GM12878 (cell line): ENCODE data around the gene HNRNPM. TPM values are rescaled to one million over a fixed set of nuclear protein-coding genes. Genes with fewer than 3 reads are reported as not detected.

Experiments used
- ATF7 ChIP-seq: fragments of 450-650 bp; IDR thresholded peaks from 2 replicates; pipeline ENCODE4 v1.6.1; 2016; ENCODE audit warnings: low read depth, mild to moderate bottlenecking
- GABPA ChIP-seq: IDR thresholded peaks from 2 replicates; pipeline ENCODE4 v1.6.1; 2014; ENCODE audit warnings: antibody characterized with exemption, low read depth, mild to moderate bottlenecking, inconsistent platforms
- HDAC2 ChIP-seq: fragments of 200-600 bp; sonication (generic); IDR thresholded peaks from 2 replicates; pipeline ENCODE4 v1.6.1; 2017
- IRF5 ChIP-seq: fragments of 450-650 bp; IDR thresholded peaks from 2 replicates; pipeline ENCODE4 v1.6.1; 2017; ENCODE audit warnings: borderline replicate concordance
- JUND ChIP-seq: IDR thresholded peaks from 2 replicates; pipeline ENCODE4 v1.6.1; 2012; ENCODE audit warnings: low read depth, mild to moderate bottlenecking, low read length, improper control_type of control experiment, moderate library complexity
- KAT2A ChIP-seq: conservative IDR thresholded peaks from 2 replicates; pipeline ENCODE4 v1.6.1; 2011; ENCODE audit warnings: low read depth, low read length; ENCODE audit not compliant: control insufficient read depth
- MAX ChIP-seq: IDR thresholded peaks from 2 replicates; pipeline ENCODE4 v1.6.1; 2012; ENCODE audit warnings: low read depth, low read length, improper control_type of control experiment
- NFYA ChIP-seq: IDR thresholded peaks from 2 replicates; pipeline ENCODE4 v1.6.1; 2011; ENCODE audit warnings: low read depth, mild to moderate bottlenecking, low read length, improper control_type of control experiment, borderline replicate concordance
- RB1 ChIP-seq: fragments of 450-650 bp; formaldehyde crosslinking; IDR thresholded peaks from 2 replicates; pipeline ENCODE4 v1.6.1; 2017; ENCODE audit warnings: mild to moderate bottlenecking, borderline replicate concordance
- RFX5 ChIP-seq: IDR thresholded peaks from 2 replicates; pipeline ENCODE4 v1.6.1; 2011; ENCODE audit warnings: low read depth, low read length, improper control_type of control experiment
- RUNX3 ChIP-seq: IDR thresholded peaks from 2 replicates; pipeline ENCODE4 v1.6.1; 2012; ENCODE audit warnings: low read length, inconsistent platforms
- SUZ12 ChIP-seq: fragments of 200-600 bp; sonication (generic); IDR thresholded peaks from one replicate; pipeline ENCODE4 v1.6.1; 2018; ENCODE audit warnings: antibody characterized with exemption, mild to moderate bottlenecking; ENCODE audit not compliant: unreplicated experiment
- ZNF217 ChIP-seq: fragments of 450-650 bp; IDR thresholded peaks from 2 replicates; pipeline ENCODE4 v1.6.1; 2017; ENCODE audit warnings: antibody characterized with exemption, mild to moderate bottlenecking
- polyA plus RNA-seq, 11 experiments: library from polyadenylated mRNA; depleted of rRNA in 4 of 11; unstranded in 6 of 11; stranded (reverse) in 5 of 11; fragments of >200 nt; fragmentation: Nextera tagmentation in 4 of 11; fragmentation: Illumina TruSeq in 1 of 11; extraction: Ambion mirVana in 4 of 11; extraction: Trizol in 1 of 11; gene quantifications; 1 replicate in 1 of 11; 2 replicates in 10 of 11; pipeline versions ENCODE4 v1.2.1 to v1.2.3, GENCODE V29; 2011 to 2016; ENCODE audit warnings: inconsistent platforms in 2 of 11, missing spikeins in 2 of 11, low read depth in 1 of 11
- total RNA-seq, 4 experiments: library from RNA; depleted of rRNA in 3 of 4; stranded (reverse); fragments of >200 nt in 3 of 4; fragmentation: Illumina TruSeq in 1 of 4; extraction: Trizol in 1 of 4; gene quantifications; 2 replicates each; pipeline versions ENCODE4 v1.2.1 to v1.2.3, GENCODE V29; 2013 to 2021
- TF ChIP-seq, protein P1 (sequence below): fragments of 450-650 bp; IDR thresholded peaks from 2 replicates; pipeline ENCODE4 v1.6.1; 2016; ENCODE audit warnings: mild to moderate bottlenecking, moderate library complexity, borderline replicate concordance
- TF ChIP-seq, protein P2 (sequence below): fragments of 450-650 bp; IDR thresholded peaks from 2 replicates; pipeline ENCODE4 v1.6.1; 2016; ENCODE audit warnings: mild to moderate bottlenecking
- TF ChIP-seq, protein P3 (sequence below): IDR thresholded peaks from 2 replicates; pipeline ENCODE4 v1.6.1; 2011; ENCODE audit warnings: borderline replicate concordance, low read depth, mild to moderate bottlenecking, moderate library complexity, mixed read lengths, low read length; ENCODE audit not compliant: insufficient read depth; ENCODE audit errors: extremely low read length
- TF ChIP-seq, protein P4 (sequence below): fragments of 450-650 bp; IDR thresholded peaks from 2 replicates; pipeline ENCODE4 v1.6.1; 2017; ENCODE audit warnings: mild to moderate bottlenecking, moderate library complexity

Gene HNRNPM
- total and polyA plus RNA-seq, 10 of the 15 experiments (the other 5 are each of a cell fraction or from before 2014, with no cell fraction given) = 14.3 to 415 (median 198) TPM

- TF ChIP-seq, protein P1, sequence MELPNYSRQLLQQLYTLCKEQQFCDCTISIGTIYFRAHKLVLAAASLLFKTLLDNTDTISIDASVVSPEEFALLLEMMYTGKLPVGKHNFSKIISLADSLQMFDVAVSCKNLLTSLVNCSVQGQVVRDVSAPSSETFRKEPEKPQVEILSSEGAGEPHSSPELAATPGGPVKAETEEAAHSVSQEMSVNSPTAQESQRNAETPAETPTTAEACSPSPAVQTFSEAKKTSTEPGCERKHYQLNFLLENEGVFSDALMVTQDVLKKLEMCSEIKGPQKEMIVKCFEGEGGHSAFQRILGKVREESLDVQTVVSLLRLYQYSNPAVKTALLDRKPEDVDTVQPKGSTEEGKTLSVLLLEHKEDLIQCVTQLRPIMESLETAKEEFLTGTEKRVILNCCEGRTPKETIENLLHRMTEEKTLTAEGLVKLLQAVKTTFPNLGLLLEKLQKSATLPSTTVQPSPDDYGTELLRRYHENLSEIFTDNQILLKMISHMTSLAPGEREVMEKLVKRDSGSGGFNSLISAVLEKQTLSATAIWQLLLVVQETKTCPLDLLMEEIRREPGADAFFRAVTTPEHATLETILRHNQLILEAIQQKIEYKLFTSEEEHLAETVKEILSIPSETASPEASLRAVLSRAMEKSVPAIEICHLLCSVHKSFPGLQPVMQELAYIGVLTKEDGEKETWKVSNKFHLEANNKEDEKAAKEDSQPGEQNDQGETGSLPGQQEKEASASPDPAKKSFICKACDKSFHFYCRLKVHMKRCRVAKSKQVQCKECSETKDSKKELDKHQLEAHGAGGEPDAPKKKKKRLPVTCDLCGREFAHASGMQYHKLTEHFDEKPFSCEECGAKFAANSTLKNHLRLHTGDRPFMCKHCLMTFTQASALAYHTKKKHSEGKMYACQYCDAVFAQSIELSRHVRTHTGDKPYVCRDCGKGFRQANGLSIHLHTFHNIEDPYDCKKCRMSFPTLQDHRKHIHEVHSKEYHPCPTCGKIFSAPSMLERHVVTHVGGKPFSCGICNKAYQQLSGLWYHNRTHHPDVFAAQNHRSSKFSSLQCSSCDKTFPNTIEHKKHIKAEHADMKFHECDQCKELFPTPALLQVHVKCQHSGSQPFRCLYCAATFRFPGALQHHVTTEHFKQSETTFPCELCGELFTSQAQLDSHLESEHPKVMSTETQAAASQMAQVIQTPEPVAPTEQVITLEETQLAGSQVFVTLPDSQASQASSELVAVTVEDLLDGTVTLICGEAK = peak; percentile 62
- TF ChIP-seq, protein P2, sequence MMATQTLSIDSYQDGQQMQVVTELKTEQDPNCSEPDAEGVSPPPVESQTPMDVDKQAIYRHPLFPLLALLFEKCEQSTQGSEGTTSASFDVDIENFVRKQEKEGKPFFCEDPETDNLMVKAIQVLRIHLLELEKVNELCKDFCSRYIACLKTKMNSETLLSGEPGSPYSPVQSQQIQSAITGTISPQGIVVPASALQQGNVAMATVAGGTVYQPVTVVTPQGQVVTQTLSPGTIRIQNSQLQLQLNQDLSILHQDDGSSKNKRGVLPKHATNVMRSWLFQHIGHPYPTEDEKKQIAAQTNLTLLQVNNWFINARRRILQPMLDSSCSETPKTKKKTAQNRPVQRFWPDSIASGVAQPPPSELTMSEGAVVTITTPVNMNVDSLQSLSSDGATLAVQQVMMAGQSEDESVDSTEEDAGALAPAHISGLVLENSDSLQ = peak; percentile 96
- TF ChIP-seq ZNF217 (no peak), IRF5 (peak; percentile 64; the same call in 1 of the 2 replicates), SUZ12 (no peak), ATF7 (peak; percentile 56; the same call in 1 of the 2 replicates), RUNX3 (no peak), KAT2A (no peak), HDAC2 (no peak), NFYA (no peak), GABPA (peak; percentile 66; the same call in 1 of the 2 replicates), RB1 (no peak; the same call in 1 of the 2 replicates), MAX (peak; percentile 9; the same call in 1 of the 2 replicates), JUND (no peak), RFX5 (no peak)
- TF ChIP-seq, protein P3, sequence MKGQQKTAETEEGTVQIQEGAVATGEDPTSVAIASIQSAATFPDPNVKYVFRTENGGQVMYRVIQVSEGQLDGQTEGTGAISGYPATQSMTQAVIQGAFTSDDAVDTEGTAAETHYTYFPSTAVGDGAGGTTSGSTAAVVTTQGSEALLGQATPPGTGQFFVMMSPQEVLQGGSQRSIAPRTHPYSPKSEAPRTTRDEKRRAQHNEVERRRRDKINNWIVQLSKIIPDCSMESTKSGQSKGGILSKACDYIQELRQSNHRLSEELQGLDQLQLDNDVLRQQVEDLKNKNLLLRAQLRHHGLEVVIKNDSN = no peak
- TF ChIP-seq, protein P4, sequence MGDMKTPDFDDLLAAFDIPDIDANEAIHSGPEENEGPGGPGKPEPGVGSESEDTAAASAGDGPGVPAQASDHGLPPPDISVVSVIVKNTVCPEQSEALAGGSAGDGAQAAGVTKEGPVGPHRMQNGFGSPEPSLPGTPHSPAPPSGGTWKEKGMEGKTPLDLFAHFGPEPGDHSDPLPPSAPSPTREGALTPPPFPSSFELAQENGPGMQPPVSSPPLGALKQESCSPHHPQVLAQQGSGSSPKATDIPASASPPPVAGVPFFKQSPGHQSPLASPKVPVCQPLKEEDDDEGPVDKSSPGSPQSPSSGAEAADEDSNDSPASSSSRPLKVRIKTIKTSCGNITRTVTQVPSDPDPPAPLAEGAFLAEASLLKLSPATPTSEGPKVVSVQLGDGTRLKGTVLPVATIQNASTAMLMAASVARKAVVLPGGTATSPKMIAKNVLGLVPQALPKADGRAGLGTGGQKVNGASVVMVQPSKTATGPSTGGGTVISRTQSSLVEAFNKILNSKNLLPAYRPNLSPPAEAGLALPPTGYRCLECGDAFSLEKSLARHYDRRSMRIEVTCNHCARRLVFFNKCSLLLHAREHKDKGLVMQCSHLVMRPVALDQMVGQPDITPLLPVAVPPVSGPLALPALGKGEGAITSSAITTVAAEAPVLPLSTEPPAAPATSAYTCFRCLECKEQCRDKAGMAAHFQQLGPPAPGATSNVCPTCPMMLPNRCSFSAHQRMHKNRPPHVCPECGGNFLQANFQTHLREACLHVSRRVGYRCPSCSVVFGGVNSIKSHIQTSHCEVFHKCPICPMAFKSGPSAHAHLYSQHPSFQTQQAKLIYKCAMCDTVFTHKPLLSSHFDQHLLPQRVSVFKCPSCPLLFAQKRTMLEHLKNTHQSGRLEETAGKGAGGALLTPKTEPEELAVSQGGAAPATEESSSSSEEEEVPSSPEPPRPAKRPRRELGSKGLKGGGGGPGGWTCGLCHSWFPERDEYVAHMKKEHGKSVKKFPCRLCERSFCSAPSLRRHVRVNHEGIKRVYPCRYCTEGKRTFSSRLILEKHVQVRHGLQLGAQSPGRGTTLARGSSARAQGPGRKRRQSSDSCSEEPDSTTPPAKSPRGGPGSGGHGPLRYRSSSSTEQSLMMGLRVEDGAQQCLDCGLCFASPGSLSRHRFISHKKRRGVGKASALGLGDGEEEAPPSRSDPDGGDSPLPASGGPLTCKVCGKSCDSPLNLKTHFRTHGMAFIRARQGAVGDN = 0 out of 2 replicates have a peak, but pooled peaks have one; percentile 68
These were observed 69.1 kb downstream of the HNRNPM start, which contains the start of gene ZNF414 (continued) for GRCh38 chr19:8513687-8514504.
